RPMI7951 (cell line): ENCODE measurements around the gene DHRS9. TPM values are rescaled to one million over a fixed set of nuclear protein-coding genes. Genes with fewer than 3 reads are reported as not detected.
"Not testable (repeated sequence)": the region's sequence is repeated elsewhere in the genome, so short reads cannot be mapped to it uniquely, and the experiment has no call there.

Experiments used
- DNase-seq: peaks from one replicate; pipeline ENCODE4 v3.0.0-alpha.2; 2012; ENCODE audit warnings: low read depth
- total RNA-seq: library from RNA; depleted of rRNA; stranded (reverse); fragments of >200 nt; shearing (Covaris generic); gene quantifications from 2 replicates; pipeline ENCODE4 v1.2.3, GENCODE V29; 2014; rRNA removed

The DHRS9 gene
- total RNA-seq, 1 experiment from 2014 or later = not detected

GRCh38 chr2:169136428-169136827, 67.1 kb downstream of the DHRS9 start:
- not testable (repeated sequence) for DNase-seq

GRCh38 chr2:169136885-169137534, 67.6 kb downstream of the DHRS9 start:
- no peak for DNase-seq

- DNase-seq = no peak
Observed at GRCh38 chr2:169137924-169138323, 68.6 kb downstream of the DHRS9 start.

GRCh38 chr2:169139145-169139544, 69.8 kb downstream of the DHRS9 start:
- no peak for DNase-seq

- no peak for DNase-seq
Observed at GRCh38 chr2:169139993-169140767, 70.8 kb downstream of the DHRS9 start.

- DNase-seq = peak; percentile 54
Observed at GRCh38 chr2:169141713-169142352, 72.5 kb downstream of the DHRS9 start.

GRCh38 chr2:169143998-169144397, 74.6 kb downstream of the DHRS9 start:
- no peak for DNase-seq

Other genes with a start within 250 kb of the DHRS9 start
- 49.0 and 53.0 TPM in 2 replicates for gene SPC25, start 179.1 kb upstream of the DHRS9 start, total RNA-seq
- gene G6PC2, start 168.3 kb upstream of the DHRS9 start, total RNA-seq = not detected in 2 replicates
- gene ABCB11, start 38.2 kb upstream of the DHRS9 start, total RNA-seq = not detected in 2 replicates